ENCODE data around the gene LILRB3. TPM values are rescaled to one million over a fixed set of nuclear protein-coding genes. Genes with fewer than 3 reads are reported as not detected.
"Not testable (repeated sequence)": the region's sequence is repeated elsewhere in the genome, so short reads cannot be mapped to it uniquely, and the experiment has no call there.

The LILRB3 gene
- polyA plus RNA-seq: 1 to 10 TPM in 1 of 3 donors, under 1 TPM in 2; 0.21 to 2.7 (median 0.59) TPM

DNA sequence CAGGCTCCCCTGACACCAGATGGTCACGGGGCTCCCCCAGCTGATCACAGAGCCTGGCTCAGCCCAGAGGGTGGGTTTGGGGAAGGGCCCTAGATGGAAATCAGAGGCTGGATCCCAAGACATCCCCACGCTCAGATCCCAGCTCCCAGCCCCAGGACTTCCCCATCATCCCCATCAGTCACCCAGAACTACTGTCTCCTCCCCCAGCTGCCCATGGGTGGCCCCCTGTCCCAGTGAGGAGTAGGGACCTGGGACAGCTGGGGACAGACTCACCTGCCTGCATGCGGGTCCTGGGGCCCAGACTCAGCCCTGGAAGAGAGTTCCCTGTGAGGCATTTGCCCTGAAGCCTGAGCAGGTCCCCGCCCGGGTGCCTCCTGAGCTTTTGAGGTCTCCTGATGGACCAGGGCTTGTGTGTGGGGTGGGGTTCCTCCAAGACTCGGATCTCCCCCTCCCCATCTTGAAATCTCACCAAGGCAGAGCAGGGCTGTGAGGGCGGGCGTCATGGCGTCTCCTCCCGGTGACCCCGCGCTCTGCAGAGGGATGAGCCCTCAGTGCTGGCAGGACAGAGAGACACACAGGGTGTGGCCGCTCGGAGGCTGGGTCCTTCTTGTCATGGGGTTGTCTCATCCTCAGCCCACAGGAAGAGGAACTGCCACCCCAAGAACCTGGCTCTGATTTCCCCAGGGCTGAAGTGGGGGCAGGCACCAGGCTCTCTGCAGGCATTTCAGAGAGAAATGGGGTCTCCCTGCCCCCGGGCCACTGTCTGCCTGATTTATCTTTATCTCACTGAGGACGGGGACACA is at the start of gene LILRB3:
TSS of gene LILRB3 (minus strand) at position 534 of the 803 bp plus-strand sequence. CDS start at position 503, 31 bp downstream.
- not testable (repeated sequence) for H3K4me3 Mint-ChIP-seq; H3K4me1 Mint-ChIP-seq; DNase-seq; H3K9me3 Mint-ChIP-seq; H3K36me3 Mint-ChIP-seq; H3K27me3 Mint-ChIP-seq (ENCODE audit: low read depth in 3 of 3)
- peak within 1 kb of the TSS in 1 of 6 donors; percentile 85 for H3K27ac Mint-ChIP-seq

DNA sequence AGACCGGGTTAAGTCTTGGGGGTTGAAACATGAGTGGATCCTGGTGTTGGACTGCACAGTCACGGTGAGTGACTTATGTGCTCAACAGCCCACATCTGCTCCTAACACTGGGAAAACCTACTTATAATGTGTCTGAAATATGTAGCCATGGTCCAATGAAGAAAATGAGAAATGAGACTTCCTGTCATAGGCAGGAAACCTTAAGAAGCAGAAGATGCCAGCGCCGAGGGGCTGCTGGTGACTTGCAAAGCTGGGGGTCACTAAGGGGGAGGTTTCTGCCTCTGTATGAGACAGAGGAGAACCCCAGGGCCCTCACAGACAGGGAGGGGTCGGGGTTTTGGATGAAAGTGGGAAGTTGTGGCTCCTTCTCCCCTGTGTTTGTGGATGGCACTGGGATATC is 49.4 kb upstream of the LILRB3 start:
- H3K27me3 Mint-ChIP-seq (ENCODE audit: low read depth in 3 of 3); H3K4me3 Mint-ChIP-seq; H3K4me1 Mint-ChIP-seq; H3K36me3 Mint-ChIP-seq; DNase-seq; H3K9me3 Mint-ChIP-seq: not testable (repeated sequence)
- peak overlapping the region in 1 of 6 donors; percentile 14 for H3K27ac Mint-ChIP-seq

DNA sequence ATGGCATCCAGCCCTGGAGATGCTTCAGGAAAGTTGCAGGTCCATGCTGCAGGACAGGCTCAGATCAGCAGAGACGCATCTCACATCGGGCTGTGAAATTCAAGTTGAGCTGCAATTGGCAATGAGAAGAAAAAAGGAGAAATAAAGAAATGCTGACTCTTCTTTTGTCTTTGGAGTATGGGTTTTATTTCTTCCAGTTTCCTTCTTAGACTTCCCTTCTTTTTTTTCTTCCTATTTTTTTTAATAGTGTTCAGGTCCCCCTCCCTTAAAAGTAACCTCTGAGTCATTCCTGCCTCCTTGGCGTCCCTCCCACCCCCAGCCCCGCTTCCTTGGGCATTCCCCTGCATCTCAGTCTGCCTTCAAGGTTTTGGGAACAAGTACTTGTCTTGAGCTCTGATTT is 48.8 kb upstream of the LILRB3 start:
- H3K27ac Mint-ChIP-seq: peak overlapping the region in 1 of 6 donors; percentile 61
- H3K27me3 Mint-ChIP-seq (ENCODE audit: low read depth in 3 of 3); H3K4me1 Mint-ChIP-seq; H3K4me3 Mint-ChIP-seq; H3K9me3 Mint-ChIP-seq; DNase-seq; H3K36me3 Mint-ChIP-seq: not testable (repeated sequence)

DNA sequence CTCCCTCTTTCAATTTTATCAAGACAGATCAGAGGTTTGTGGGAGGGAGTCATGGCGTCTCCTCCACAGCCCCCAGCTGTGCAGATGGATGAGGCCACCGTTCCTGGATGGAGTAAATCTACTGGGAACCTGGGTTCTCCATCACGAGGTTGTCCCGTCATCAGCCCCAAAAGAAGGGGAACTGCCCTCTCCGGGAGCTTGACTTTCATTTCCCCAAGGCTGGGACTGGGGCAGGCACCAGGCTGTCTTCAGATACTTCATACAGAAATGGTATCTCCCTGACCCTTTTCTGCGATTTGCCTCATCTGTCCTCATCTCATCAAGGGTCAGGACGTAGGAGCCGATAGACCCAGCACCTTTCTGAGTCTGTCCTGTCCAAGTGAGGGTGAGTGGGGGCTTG is 48.3 kb upstream of the LILRB3 start:
- H3K27me3 Mint-ChIP-seq (ENCODE audit: low read depth in 3 of 3): peaks cover 0 to 8% (median 2%) of the 10 kb centered on the region in 3 donors
- no peak overlapping the region for H3K4me3 Mint-ChIP-seq
- no peak for DNase-seq
- H3K36me3 Mint-ChIP-seq: no peaks in the 10 kb centered on the region
- H3K4me1 Mint-ChIP-seq: no peaks in the 10 kb centered on the region
- H3K9me3 Mint-ChIP-seq: no peaks in the 10 kb centered on the region
- peak overlapping the region in 1 of 6 donors; percentile 61 for H3K27ac Mint-ChIP-seq

DNA sequence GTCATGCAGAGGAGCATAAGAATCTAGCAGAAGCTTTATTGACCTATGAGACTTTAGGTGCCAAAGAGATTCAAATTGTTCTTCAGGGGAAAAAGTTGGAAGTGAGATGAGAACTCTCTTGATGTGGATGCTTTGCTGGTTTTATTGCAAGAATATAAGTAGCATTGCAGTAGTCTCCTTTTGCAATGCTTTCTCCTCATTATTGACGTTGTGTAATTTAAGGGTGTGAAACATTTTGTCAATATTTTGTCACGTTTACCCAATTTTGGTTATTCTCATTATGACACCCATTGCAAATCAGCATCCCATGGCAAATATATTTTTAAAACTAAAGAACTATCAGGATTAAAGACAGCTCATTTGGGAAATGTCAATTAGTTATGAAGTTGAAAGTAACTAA is 46.1 kb upstream of the LILRB3 start:
- H3K27ac Mint-ChIP-seq: no peak overlapping the region
- H3K9me3 Mint-ChIP-seq: no peaks in the 10 kb centered on the region
- H3K27me3 Mint-ChIP-seq (ENCODE audit: low read depth in 3 of 3): peaks cover 0 to 10% (median 2%) of the 10 kb centered on the region in 3 donors
- H3K4me1 Mint-ChIP-seq: no peaks in the 10 kb centered on the region
- no peak for DNase-seq
- no peaks in the 10 kb centered on the region for H3K36me3 Mint-ChIP-seq
- H3K4me3 Mint-ChIP-seq: no peak overlapping the region

DNA sequence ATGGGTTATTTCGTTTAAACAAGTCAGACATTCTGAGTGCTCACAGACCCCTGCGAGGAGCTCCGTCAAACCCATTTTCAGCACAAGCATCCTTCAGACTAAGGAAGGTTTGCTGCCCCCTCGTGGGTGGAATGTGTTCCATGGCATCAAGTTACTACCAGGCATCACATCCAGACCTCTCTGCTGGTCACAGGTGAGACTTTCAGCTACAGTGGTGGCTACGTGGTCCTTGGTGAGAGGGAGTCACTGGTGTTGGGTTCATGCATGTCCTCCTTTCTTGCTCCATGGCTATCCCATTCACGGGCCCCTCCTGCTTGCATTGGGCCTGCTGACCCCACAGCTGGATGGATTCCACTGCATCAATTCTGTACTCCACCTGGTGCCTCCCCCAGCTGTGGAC is 43.3 kb upstream of the LILRB3 start:
- DNase-seq: peak; percentile 41 to 72 (median 47)
- peak overlapping the region in 1 of 6 donors; percentile 49 for H3K27ac Mint-ChIP-seq
- no peak overlapping the region for H3K4me3 Mint-ChIP-seq

DNA sequence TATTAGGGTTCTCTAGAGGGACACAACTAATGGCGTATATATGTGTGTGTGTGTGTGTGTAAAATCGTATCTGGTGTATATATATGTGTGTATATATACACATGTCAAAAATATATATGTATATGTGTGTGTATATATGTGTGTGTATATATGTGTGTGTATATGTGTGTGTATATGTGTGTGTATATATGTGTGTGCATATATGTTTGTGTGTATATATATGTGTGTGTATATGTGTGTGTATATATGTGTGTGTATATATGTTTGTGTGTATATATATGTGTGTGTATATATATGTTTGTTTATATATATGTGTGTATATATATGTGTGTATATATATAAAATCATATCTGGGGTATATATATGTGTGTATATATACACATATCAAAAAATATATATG is 39.7 kb upstream of the LILRB3 start:
- no peak overlapping the region for H3K27ac Mint-ChIP-seq
- no peak overlapping the region for H3K4me3 Mint-ChIP-seq
- H3K27me3 Mint-ChIP-seq (ENCODE audit: low read depth in 3 of 3): peaks cover 0 to 9% (median under 1%) of the 10 kb centered on the region in 3 donors
- H3K9me3 Mint-ChIP-seq: no peaks in the 10 kb centered on the region
- no peaks in the 10 kb centered on the region for H3K4me1 Mint-ChIP-seq
- no peak for DNase-seq
- H3K36me3 Mint-ChIP-seq: no peaks in the 10 kb centered on the region

More for the DNA sequence above, 43.3 kb upstream of the LILRB3 start:
- H3K36me3 Mint-ChIP-seq: no peaks in the 10 kb centered on the region
- peaks cover 0 to 7% (median 2%) of the 10 kb centered on the region in 3 donors for H3K27me3 Mint-ChIP-seq (ENCODE audit: low read depth in 3 of 3)
- H3K9me3 Mint-ChIP-seq: no peaks in the 10 kb centered on the region
- no peaks in the 10 kb centered on the region for H3K4me1 Mint-ChIP-seq

DNA sequence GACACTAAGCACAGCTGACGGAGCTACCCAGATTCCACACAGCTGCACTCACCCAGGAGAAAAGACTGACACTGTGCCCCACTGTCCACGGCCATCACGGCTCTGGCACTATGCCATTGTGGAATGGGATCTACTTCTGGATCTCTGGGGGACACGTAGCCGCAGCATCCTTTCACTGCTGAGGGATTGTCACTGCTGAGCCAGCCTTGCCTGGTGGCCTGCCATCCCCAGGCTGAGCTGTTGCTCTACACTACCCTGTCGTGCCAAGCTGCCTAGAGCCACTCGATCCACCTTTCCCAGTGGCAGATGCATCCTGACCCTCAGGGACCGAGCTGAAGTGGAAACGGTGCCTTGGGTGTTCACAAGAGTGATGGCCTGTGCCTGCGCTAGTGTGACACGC is 39.3 kb upstream of the LILRB3 start:
- no peaks in the 10 kb centered on the region for H3K36me3 Mint-ChIP-seq
- H3K9me3 Mint-ChIP-seq: no peaks in the 10 kb centered on the region
- no peak overlapping the region for H3K27ac Mint-ChIP-seq
- no peak overlapping the region for H3K4me3 Mint-ChIP-seq
- H3K27me3 Mint-ChIP-seq (ENCODE audit: low read depth in 3 of 3): peaks cover 2 to 9% (median 2%) of the 10 kb centered on the region in 3 donors
- DNase-seq: no peak
- no peaks in the 10 kb centered on the region for H3K4me1 Mint-ChIP-seq

DNA sequence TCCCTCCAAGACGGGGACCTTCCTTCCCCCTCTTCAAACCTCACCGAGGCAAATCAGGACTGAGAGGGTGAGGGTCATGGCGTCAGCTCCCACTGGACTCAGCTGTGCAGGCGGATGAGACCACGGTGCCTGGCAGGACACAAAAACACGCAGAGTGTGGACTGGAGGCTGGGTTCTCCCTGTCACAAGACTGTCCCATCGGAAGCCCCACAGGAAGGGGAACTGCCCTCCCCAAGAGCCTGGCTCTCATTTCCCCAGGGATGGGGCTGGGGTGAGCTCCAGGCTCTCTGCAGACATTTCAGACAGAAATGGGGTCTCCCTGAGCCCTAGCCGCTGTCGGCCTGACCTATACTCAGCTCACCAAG is 34.3 kb upstream of the LILRB3 start, which contains the start of gene LILRB5:
TSS of gene LILRB5 (minus strand) at position 158 of the 365 bp plus-strand sequence. CDS start at position 78, 80 bp downstream.
- Mint-ChIP-seq H3K27me3 (ENCODE audit: low read depth in 3 of 3) (peaks cover 4 to 7% (median 6%) of the 10 kb centered on the region in 3 donors), H3K4me1 (no peaks in the 10 kb centered on the region), H3K9me3 (no peaks in the 10 kb centered on the region), H3K36me3 (no peaks in the 10 kb centered on the region), H3K4me3 (no peak within 1 kb of the TSS), H3K27ac (no peak within 1 kb of the TSS)
- DNase-seq: no peak

DNA sequence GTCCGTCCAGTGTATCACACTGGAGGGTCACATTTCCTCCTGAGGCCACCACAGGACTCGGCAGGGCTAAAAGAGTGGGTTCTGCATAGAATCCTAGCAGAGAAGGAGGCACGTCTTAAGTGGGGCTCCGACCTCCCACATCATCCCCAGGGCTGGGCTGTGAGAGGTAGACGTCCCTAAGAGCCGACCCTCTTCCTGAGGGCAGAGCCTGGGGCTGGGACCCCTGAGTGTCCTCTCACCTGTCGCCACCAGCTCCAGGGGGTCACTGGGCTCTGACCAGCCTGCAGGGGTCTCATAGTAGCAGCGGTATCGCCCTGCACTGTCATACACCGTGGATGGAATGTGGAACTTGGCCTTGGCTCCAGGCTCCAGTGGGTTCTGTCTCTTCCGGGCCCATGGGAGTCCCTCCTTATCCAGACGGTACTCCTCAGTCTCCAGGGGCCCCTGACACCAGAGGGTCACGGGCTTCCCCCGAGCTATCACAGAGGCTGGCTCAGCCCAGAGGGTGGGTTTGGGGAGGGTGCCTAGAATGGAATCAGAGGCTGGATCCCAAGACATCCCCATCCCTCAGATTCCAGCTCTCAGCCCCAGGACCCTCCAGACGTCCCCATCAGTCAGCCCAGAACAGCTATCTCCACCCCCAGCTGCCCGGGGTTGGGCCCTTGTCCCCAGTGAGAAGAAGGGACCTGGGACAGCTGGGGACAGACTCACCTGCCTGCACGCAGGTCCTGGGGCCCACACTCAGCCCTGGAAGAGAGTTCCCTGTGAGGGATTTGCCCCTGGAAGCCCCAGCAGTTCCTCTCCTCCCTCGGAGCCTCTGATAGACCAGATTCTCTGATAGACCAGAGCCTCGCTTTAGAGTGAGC is 33.7 kb upstream of the LILRB3 start:
- Mint-ChIP-seq H3K27me3 (ENCODE audit: low read depth in 3 of 3) (peaks cover 4 to 7% (median 6%) of the 10 kb centered on the region in 3 donors), H3K36me3 (no peaks in the 10 kb centered on the region), H3K27ac (no peak overlapping the region), H3K9me3 (no peaks in the 10 kb centered on the region), H3K4me1 (no peaks in the 10 kb centered on the region), H3K4me3 (no peak overlapping the region)
- no peak for DNase-seq

DNA sequence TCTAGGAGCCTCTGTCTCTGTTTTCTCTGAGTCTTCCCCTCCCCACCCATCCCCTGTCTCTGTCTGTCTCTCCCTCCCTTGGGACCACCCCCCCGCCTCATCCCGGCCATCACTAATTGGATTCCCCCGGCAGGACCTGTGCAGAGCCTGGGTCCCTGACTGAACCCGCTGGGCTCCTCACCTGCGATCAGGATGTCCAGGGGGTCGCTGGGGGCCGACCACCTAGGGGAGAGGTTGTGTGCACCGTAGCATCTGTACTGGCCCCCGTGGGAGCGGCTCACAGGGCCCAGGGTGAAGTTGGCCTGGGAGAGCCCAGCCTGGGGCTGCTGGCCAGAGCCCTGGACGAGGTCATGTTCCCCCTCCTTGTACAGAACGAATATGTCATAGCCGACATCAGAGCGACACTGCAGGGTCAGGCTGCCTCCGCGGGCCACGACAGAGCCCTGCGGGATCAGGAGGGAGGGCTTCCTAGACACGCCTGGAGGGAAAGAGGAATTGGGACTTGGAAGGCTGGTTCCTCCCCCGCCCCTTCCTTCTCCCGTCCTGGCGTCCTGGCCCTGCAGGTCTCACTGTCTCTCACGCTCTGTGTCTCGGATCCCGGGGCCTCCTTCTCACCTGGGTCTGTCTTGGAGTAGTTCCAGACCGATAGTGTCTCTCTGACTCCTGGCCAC is 32.4 kb upstream of the LILRB3 start:
- H3K36me3 Mint-ChIP-seq: no peaks in the 10 kb centered on the region
- H3K9me3 Mint-ChIP-seq: no peaks in the 10 kb centered on the region
- H3K4me1 Mint-ChIP-seq: no peaks in the 10 kb centered on the region
- peaks cover 4 to 7% (median 6%) of the 10 kb centered on the region in 3 donors for H3K27me3 Mint-ChIP-seq (ENCODE audit: low read depth in 3 of 3)
- H3K4me3 Mint-ChIP-seq: no peak overlapping the region
- no peak for DNase-seq
- no peak overlapping the region for H3K27ac Mint-ChIP-seq

DNA sequence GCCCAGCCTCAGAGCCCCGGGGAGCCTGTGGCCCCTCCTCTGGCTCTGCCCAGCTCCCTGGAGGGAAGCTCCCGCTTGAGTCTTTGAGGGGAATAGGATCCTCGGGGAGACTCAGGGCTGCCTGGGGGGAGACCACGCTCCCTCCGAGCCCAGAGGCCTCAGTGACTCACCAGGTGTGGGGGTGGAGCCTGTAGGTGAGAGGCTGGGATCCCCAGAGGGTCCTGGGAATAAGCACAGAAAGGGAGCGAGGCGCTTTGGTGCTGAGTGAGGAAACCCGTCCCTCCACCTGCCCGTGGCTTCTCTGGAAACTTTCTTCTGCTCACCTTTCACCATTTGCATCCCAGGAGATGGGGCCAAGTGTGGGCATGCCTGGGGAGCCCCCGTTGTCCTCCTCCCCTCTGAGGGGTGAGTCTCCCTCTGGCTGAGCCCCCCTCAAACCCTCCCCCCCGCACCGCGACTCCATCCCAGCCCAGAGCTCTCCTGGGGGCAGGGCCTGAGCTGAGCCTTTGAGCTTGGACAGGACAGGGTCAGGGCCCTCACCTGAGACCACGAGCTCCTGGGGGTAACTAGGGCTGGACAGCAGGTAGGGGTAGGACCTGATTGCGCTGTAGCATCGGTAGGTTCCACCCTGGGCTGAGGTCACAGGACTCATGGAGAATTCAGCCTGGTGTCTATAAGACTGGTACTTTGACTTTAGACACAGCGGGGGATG is 31.5 kb upstream of the LILRB3 start:
- no peaks in the 10 kb centered on the region for H3K4me1 Mint-ChIP-seq
- no peaks in the 10 kb centered on the region for H3K9me3 Mint-ChIP-seq
- no peak for DNase-seq
- no peaks in the 10 kb centered on the region for H3K36me3 Mint-ChIP-seq
- no peak overlapping the region for H3K27ac Mint-ChIP-seq
- peaks cover 4 to 6% (median 6%) of the 10 kb centered on the region in 3 donors for H3K27me3 Mint-ChIP-seq (ENCODE audit: low read depth in 3 of 3)
- no peak overlapping the region for H3K4me3 Mint-ChIP-seq
